Right lobe of liver (tissue), 6 donors: ENCODE measurements around the gene CALHM5. TPM values are rescaled to one million over a fixed set of nuclear protein-coding genes. Genes with fewer than 3 reads are reported as not detected.

Experiments used
- ATAC-seq, 4 donors: fragments of 200-7000 bp; cut with Tn5 transposase; one replicate each; pipeline ENCODE4 v1.9.1; 2020; ENCODE audit warnings: mild to moderate bottlenecking in 4 of 4, moderate library complexity in 4 of 4
- DNase-seq, 3 donors: peaks; one replicate each; pipeline ENCODE4 v3.0.0-alpha.2; 2020
- H3K27ac ChIP-seq, 3 donors: fragments of 200-600 bp; one replicate each; pipeline ENCODE4 v1.8.0; 2022
- H3K27me3 ChIP-seq, 2 donors: fragments of 200-600 bp; one replicate each; pipeline ENCODE4 v1.8.0; 2022
- H3K36me3 ChIP-seq, 4 donors: fragments of 200-600 bp; sonication (generic) in 1 of 4; one replicate each; pipeline versions ENCODE4 v1.5.1 to v1.8.0; 2017 to 2022; ENCODE audit warnings: control low read depth in 1 of 4
- H3K4me1 ChIP-seq, 4 donors: fragments of 200-600 bp; sonication (generic) in 1 of 4; one replicate each; pipeline versions ENCODE4 v1.5.1 to v1.8.0; 2017 to 2022; ENCODE audit warnings: control low read depth in 1 of 4
- H3K4me3 ChIP-seq, 3 donors: fragments of 200-600 bp; one replicate each; pipeline ENCODE4 v1.8.0; 2022
- H3K9me3 ChIP-seq, 4 donors: fragments of 200-600 bp; sonication (generic) in 1 of 4; one replicate each; pipeline versions ENCODE4 v1.5.1 to v1.8.0; 2017 to 2022; ENCODE audit warnings: control low read depth in 1 of 4
- POLR2A ChIP-seq: fragments of 450-650 bp; IDR thresholded peaks from one replicate; pipeline ENCODE4 v1.6.1; 2017; ENCODE audit warnings: antibody characterized with exemption, mild to moderate bottlenecking
- WGBS: methylation state at CpG from one replicate; pipeline ENCODE4 v1.1.6; 2018; ENCODE audit warnings: low coverage, low lambda C conversion rate; ENCODE audit not compliant: insufficient coverage; ENCODE audit errors: missing lambda C conversion rate; 5-methylcytosine and 5-hydroxymethylcytosine counted together
- intact Hi-C, 2 donors: fragments of 100-400 bp; cut with DNase I; formaldehyde crosslinking; loops; one replicate each; pipeline versions ENCODE4 v1.11.2 to v1.14.1; 2022
- total RNA-seq, 6 experiments: library from RNA; depleted of rRNA in 2 of 6; stranded (reverse); fragments of >200 nt in 2 of 6; fragmentation: NEBNext Ultra II Directional in 3 of 6; extraction: Animal tissue kit (Norgen Biotek cat#: 25700) in 3 of 6; gene quantifications; one replicate each; pipeline versions ENCODE4 v1.1.0 to v1.2.4, GENCODE V29; 2016 to 2023
- TF ChIP-seq, protein P1 (sequence below), 4 donors: fragments of 200-600 bp in 3 of 4; fragments of 450-650 bp in 1 of 4; IDR thresholded peaks; one replicate each; pipeline versions ENCODE4 v1.5.1 to v1.8.0; 2016 to 2022; ENCODE audit warnings: antibody characterized with exemption in 4 of 4, mild to moderate bottlenecking in 2 of 4
- donor health status: DM: no; HTN: yes; CAD: no.
- donor health status: DM: no; HTN: no; CAD: no.
- donor health status: DM: no; HTN: no; CAD: no.
- donor health status: DM: no; HTN: yes; CAD: no.
- donor health status: DM: no; HTN: yes; CAD: no.

The CALHM5 gene
- total RNA-seq, 6 experiments from 2014 or later, result 0.06 to 0.49 (median 0.18) TPM

DNA sequence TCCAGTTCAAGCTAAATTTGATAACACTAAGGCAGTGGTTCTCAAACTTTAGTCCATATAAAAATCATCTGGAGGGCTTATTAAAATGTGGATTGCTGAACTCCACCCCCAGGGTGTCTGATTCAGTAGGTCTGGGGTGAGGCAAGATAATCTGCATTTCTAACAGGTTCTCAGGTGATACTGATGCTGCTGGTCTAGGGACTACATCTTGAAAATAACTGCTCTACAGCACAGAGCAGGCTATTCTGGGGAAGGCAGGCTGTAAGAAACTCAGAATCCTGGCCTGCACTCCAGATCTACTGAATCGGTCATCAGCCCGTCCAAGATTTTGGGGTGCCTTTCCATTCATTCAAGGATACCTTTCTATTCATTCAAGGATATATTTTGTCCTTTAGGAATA is 11.5 kb downstream of the CALHM5 start:
- DNase-seq, result no peak
- Histone ChIP-seq H3K27me3 (no peaks in the 10 kb centered on the region), H3K4me1 (no peaks in the 10 kb centered on the region), H3K27ac (no peak overlapping the region), H3K36me3 (no peaks in the 10 kb centered on the region), H3K4me3 (no peak overlapping the region), H3K9me3 (no peaks in the 10 kb centered on the region)
- no peak for ATAC-seq
- intact Hi-C loops, result no loop called here
- TF ChIP-seq, protein P1, sequence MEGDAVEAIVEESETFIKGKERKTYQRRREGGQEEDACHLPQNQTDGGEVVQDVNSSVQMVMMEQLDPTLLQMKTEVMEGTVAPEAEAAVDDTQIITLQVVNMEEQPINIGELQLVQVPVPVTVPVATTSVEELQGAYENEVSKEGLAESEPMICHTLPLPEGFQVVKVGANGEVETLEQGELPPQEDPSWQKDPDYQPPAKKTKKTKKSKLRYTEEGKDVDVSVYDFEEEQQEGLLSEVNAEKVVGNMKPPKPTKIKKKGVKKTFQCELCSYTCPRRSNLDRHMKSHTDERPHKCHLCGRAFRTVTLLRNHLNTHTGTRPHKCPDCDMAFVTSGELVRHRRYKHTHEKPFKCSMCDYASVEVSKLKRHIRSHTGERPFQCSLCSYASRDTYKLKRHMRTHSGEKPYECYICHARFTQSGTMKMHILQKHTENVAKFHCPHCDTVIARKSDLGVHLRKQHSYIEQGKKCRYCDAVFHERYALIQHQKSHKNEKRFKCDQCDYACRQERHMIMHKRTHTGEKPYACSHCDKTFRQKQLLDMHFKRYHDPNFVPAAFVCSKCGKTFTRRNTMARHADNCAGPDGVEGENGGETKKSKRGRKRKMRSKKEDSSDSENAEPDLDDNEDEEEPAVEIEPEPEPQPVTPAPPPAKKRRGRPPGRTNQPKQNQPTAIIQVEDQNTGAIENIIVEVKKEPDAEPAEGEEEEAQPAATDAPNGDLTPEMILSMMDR (IDR thresholded peaks at IDR 0.05), result no peak
- no peak for TF ChIP-seq POLR2A
- WGBS, result 88% methylated on average over 2 of the region's 2 CpGs

DNA sequence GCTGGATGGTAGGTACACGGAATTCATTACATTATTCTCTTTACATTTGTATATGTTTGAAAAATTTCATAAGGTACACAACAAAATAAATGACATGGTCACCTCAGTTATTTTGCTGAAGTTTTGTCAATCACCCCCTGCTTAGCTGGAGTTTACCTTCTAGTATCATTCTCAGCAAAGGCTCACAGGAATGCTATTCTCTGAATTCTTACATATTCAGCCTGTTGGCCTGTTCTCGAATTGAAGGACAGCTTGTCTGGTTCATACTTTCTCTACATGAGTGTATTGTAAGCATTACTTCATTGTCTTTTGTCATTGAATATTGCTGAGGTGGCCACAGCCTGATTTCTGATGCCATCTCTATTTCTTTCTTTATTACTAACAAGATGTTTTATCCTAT is 12.8 kb downstream of the CALHM5 start:
- no peaks in the 10 kb centered on the region for H3K4me1 ChIP-seq
- no peaks in the 10 kb centered on the region for H3K27me3 ChIP-seq
- H3K36me3 ChIP-seq, result no peaks in the 10 kb centered on the region
- no peak for ATAC-seq
- no peak overlapping the region for H3K4me3 ChIP-seq
- intact Hi-C loops, result no loop called here
- TF ChIP-seq POLR2A, result no peak
- TF ChIP-seq, protein P1 (IDR thresholded peaks at IDR 0.05), result no peak
- H3K9me3 ChIP-seq, result no peaks in the 10 kb centered on the region
- no peak overlapping the region for H3K27ac ChIP-seq
- no peak for DNase-seq
- 38% methylated on average over 2 of the region's 2 CpGs for WGBS

DNA sequence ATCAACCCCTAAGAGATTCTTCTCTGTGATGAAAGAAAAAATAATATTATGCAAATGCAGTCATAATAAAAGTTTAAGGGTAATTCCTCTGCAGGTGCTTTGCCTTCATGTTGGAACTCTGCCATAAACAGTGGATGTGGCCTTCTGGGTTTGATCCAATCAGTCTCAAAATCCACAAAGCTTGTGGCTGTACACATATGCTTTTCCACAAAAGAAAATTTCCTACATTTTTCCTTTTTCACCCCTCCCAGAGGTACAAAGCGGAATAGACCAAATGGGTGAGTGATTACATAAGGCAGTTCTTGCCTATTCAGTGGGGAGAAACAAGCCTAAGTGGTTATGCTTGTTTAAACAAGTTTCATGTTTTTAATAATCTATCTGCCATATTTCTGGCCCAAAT is 16.7 kb downstream of the CALHM5 start:
- Histone ChIP-seq H3K9me3 (no peaks in the 10 kb centered on the region), H3K27ac (no peak overlapping the region), H3K36me3 (no peaks in the 10 kb centered on the region), H3K27me3 (no peaks in the 10 kb centered on the region), H3K4me1 (no peaks in the 10 kb centered on the region), H3K4me3 (no peak overlapping the region)
- DNase-seq (no peak), ATAC-seq (no peak)
- WGBS, result 90% methylated on average over 1 of the region's 1 CpG
- TF ChIP-seq POLR2A, result no peak
- TF ChIP-seq, protein P1 (IDR thresholded peaks at IDR 0.05), result no peak
- intact Hi-C loops, result no loop called here

DNA sequence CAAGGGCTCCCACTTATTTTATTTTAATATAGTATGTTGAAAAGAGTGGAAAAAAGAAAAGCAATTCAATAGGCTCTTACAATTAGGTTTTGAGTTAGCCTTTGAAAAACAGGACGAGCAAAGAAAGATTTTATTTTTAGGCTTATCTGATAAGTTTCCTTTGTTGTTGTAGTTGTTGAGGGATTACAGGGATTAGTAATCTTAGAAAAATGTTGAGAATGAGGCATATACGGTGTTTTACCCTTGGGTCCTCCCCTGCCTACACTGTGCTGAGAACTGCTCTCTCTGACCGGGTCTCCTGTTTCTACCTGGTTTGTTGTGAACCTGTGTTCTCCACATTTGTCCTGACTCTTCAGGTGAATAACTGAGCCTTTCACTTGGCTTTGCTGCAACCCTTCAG is 17.3 kb downstream of the CALHM5 start:
- Histone ChIP-seq H3K27ac (no peak overlapping the region), H3K36me3 (no peaks in the 10 kb centered on the region), H3K4me3 (no peak overlapping the region), H3K9me3 (no peaks in the 10 kb centered on the region), H3K4me1 (no peaks in the 10 kb centered on the region), H3K27me3 (no peaks in the 10 kb centered on the region)
- no peak for ATAC-seq
- 49% methylated on average over 3 of the region's 3 CpGs for WGBS
- TF ChIP-seq, protein P1 (IDR thresholded peaks at IDR 0.05), result no peak
- TF ChIP-seq POLR2A, result no peak
- no peak for DNase-seq
- intact Hi-C loops, result no loop called here
